ENCODE measurements around the gene NSDHL.

DNA sequence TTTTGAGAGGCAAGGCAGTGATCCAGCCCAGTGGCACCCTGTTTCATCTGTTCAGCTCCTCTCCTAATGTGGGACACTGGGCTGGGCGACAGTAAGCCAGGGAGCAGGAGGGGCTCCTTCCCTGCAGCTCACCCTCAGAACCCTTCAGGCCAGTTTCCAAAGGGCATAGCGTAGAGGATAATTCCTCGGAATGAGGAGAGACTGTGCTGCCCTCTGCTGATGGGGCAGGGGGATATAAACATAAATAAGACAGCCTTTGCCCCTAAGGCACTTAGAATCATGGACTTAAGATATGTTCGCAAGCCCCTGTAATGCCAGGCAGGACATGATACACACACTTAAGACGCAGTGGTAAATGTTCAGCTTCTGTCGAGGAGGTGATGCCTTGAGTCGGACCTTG lies 39.1 kb downstream of the NSDHL start:
- TF ChIP-seq, protein P1, sequence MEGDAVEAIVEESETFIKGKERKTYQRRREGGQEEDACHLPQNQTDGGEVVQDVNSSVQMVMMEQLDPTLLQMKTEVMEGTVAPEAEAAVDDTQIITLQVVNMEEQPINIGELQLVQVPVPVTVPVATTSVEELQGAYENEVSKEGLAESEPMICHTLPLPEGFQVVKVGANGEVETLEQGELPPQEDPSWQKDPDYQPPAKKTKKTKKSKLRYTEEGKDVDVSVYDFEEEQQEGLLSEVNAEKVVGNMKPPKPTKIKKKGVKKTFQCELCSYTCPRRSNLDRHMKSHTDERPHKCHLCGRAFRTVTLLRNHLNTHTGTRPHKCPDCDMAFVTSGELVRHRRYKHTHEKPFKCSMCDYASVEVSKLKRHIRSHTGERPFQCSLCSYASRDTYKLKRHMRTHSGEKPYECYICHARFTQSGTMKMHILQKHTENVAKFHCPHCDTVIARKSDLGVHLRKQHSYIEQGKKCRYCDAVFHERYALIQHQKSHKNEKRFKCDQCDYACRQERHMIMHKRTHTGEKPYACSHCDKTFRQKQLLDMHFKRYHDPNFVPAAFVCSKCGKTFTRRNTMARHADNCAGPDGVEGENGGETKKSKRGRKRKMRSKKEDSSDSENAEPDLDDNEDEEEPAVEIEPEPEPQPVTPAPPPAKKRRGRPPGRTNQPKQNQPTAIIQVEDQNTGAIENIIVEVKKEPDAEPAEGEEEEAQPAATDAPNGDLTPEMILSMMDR (IDR thresholded peaks at IDR 0.05), result no peak
- TF ChIP-seq POLR2AphosphoS5 (IDR thresholded peaks at IDR 0.05), result no peak

Measured in sigmoid colon (tissue), 4 donors.